GM18498 (cell line): Measurements from ENCODE around the gene DNLZ.

Experiments used
- ATAC-seq: cut with Tn5 transposase; IDR thresholded peaks from one replicate; pipeline ENCODE4 v1.9.1; 2021; ENCODE audit warnings: mild to moderate bottlenecking, moderate library complexity; ENCODE audit not compliant: unreplicated experiment

DNLZ gene

GRCh38 chr9:136377341-136378169, 14.0 kb upstream of the DNLZ start:
- ATAC-seq: no peak

DNA sequence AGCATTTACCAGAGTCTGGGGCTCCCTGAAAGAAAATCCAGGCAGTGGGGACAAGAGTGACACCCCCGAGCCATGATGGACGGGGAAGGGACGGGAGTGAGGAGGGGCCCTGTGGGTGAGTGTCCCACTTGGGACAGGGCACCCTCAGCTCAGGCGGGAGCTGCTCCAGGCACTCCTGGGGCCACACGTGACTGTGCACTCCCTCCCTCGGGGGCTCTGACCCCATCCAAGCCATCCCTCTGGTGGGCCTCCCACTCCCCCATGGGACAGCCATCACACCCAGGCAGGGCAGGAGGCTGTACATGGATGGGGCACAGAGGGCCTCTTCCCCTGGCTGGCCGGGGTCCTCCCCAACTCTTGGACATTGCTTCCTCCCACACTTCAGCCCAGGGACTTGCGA, 12.9 kb upstream of the DNLZ start:
- ATAC-seq: no peak

DNA sequence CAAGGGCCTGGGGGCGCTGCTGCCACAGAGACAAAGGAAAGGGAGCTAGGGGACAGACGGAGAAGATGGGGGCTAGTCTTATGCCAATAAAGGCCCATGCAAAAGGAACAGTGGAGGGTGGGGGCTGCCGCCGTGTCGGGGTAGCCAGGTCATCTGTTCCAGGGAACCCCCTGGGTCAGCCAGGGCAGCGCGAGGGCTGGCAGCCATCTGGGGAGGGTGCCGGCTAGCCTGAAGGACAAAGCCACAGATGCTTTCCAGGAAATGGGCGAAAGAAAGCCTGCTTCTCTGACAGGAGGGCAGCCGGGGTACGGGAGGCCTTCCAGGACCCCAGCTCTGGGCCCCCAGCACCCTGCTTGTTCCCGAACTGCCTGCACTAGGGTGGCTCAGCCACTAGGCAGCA, 11.6 kb upstream of the DNLZ start:
- ATAC-seq: no peak

DNA sequence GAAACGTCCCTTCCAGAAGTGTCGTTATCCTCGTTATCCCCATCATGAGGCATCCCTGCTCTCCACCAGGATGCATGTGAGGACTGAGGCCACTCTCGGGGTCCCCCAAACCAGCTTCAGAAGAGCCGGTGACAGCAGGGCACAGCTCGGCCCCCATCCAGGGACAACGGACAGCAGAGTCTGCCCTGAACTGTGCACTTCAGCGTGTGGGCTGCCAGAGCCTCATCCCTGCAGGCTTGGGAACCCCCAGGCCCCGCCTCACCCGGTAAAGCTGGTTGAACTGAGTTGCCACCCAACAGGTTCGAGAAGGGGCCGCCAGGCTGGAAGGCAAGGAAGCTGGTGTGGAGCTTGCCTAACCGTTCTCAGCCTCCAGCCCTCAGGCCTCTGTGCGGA, 10.6 kb upstream of the DNLZ start:
- ATAC-seq: no peak

DNA sequence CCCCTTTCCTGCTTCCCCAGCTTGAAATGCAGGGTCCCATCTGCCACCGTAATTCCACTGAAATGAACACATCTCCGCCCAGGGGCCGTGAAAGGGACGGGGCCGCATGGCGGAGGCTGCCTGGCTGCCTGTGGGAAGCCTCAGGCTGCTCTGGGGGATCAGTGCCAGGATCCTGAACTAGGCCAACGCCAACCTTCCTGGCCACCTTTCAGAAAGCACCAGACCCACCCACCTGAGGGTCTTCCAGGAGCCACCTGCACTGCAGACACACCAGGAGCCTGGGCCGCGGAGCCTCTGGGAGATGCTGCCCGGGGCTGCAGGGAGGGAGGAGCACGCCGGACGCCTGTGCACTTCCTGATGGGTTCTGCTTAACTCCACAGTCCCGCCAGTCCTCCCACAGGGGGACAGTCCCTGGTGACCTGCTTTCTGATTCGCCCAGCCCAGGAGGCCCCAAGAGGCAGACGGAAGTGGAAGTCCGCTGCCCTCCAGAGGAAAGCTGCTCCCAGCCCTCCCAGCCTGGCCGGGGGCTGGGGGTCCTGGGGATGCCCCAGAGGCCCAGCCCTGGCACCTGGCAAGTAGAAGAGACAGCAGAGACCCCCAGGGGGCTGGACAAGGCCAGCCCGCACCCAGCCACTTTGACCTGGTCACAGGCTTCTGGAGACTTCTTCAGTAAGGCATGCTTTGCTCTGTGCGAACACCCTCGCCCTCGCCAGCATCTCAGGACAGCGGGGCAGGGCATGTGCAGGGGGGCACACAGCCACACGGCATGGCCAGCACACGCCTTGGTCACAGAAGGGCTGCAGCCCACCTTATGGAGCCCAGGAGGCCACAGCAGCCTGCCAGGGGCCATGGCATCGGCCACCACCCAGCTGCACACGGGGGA, 10.0 kb upstream of the DNLZ start, which contains the start of gene CARD9:
Gene CARD9 (minus strand): TSS at position 370 of the 883 bp plus-strand sequence. CDS start 1,591 bp downstream, outside the sequence.
- ATAC-seq: no peak

DNA sequence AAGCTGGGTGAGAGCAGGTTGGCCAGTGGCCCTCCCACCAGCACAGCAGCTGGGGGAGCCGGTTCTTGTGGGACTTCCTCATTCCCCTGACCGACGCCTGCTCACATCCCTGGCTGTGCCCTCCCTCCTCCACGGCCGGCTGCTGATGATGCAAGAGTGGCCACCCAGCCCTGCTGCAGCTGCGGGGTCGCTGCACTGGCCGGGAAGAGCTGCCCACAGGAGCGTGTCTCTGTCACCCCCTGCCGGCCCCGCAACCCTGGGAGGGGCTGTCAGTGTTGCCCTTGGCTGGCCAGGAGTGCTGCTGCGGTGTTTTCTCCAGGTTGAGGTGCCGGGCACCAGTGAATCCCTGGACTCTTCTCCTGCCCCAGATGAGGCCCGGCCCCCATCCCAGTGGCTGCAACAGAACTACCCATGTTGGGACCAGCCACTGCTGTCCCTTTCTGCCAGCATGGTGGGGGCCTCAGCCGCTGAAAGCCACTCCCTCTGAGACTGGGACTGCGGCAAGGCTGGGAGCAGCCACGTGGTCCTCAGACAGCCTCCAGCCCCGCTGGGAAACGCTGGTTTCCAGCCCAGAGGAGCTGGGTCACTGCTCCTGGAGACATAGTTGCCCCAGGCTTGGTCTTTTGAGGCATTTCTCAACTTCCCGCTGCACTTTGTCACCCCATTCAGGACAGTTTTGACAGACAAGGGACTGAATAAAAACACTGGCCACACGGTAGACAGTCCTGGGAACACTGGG, 9.2 kb upstream of the DNLZ start:
- no peak for ATAC-seq

DNA sequence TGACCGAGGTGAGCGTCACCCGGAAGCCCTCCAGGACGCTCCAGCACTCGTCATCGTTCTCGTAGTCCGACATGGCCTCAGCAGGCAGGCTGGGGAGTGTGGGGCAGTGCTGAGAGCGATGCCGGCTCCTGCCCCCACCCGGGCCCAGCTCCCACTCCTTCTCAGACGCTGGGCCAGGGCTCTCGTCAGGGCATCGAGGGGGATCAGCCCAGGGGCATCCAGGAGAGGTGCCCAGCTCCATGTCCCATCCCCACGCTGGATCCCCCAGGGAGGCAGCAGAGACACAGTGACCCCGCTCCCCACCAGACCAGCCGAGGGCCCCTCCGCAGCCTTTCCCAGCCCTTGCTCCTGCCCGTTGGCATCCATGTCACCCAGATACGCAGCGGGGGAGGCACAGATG, 8.5 kb upstream of the DNLZ start:
- ATAC-seq: no peak

- ATAC-seq: no peak
These were observed 8.0 kb upstream of the DNLZ start for GRCh38 chr9:136371533-136371880.

- no peak for ATAC-seq
These were observed 7.4 kb upstream of the DNLZ start for GRCh38 chr9:136370687-136371532.

DNA sequence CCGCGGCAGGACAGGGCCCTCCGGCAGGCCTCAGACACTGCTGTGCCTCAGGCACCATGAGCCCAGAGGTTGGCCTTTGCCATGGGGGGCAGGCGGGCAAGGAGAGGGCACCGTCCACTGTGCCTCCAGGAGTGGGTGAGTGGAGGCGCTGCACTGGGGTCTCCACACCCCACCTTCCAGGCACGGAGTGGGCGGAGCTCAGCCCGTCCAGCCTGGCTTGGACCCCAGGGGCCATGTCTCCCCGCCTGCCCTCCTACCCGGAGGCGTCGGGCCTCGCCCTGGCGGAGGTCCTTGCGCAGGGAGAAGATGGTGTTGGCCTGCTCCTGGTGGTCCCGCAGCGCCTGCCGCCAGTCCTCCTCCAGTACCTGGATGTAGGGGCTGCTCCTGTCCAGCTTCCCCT, 6.5 kb upstream of the DNLZ start:
- ATAC-seq: no peak

DNA sequence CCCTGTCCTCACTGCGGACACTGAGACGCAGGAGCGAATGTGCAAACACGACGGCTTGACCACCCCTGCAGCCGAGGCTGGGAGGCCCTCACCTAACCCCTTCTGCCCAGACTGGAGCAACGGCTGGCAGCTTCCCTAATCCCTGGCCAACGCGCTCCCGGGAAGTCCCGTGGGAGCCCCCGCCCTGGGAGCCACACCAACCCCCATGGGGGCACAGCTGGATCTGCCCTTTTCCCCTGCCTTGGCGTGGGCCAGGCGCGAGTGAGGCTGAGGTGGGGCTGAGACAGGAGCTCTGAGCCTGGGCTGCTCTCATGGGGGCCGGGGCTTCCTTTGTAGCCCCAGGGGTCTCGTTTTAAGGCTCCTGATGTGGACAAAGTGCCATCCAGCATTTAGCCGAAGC, 4.6 kb upstream of the DNLZ start:
- no peak for ATAC-seq

- ATAC-seq: no peak
These were observed 4.0 kb upstream of the DNLZ start for GRCh38 chr9:136367296-136368145.

DNA sequence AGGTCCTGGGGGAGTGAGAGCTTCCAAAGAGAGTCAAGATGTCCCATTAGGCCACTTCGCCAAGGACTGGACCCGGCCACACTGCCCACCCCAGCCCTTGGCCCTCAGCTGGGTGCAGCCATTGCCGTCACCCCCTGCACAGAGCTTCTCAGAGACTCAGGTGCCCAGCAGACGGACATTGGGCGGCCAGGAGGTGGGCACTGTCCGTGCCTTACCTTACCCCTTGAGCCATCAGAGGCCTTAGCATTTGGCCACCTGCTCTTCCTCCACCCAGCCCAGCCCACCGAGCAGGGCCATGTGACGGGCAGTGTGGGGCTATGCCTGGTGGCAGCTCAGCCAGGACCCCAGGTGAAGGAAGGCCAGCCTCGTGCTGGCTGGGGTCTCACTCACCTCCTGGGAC, 3.3 kb upstream of the DNLZ start:
- no peak for ATAC-seq

DNA sequence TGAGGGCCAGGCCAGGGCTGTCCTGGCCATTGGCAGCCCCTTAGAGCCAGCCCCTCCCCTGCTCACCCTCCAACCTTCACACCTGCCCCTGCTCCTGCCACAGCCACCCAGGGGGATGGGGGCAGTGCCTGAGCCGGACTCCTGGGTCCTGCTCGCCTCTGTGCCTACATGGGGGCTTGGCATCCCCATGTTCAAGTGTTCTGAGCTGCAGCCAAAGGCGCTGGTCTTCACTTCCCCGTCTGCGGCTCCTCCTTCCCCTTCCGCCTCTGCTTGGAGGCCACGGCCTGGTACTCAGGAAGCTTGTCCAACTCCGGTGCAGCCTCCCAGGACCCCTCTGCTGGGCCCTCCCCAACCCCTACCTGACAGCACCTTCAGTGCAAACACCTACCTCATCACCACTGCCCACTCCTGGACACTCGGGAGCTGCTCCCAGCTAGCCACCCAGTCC, 2.3 kb upstream of the DNLZ start:
- no peak for ATAC-seq

DNA sequence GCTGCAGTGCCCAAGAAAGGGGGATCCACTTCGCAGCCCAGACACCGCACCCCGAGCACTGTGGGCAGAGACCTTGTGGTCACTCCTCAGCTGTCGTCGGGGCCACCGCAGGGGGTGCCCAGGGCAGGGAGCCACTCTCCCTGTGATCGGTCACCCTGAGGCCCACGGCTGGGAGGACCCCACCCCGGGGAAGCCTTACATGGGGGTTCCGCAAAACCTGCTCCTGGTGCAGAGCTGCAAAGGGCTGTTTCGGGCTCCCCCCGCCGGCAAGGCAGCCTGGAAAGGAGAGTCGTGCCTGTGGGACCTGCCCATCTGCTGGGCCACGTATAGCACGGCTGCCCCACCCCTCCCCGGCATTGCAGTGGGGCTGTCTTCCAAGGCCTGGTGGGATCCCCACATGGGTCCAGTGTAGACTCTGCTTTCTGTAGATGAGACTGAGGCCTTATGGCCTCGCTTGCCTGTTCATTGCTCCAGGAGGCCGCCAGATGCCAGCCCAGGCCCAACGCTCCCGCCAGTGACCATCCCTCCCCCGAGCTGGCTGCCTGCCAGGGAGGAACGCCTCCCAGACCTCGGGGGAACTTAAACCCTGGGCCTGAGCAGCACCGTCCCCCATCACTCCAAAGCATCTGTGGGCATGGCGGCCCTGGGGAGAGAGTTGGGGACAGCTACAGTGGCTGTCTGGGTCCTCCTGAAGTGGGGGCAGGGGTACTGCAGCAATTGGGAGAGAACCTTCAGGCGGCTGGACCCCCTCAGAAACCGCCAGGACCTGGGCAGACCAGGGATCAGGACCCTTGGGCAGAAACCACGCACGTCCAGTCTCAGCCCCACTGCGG, 1.6 kb upstream of the DNLZ start:
- no peak for ATAC-seq

DNA sequence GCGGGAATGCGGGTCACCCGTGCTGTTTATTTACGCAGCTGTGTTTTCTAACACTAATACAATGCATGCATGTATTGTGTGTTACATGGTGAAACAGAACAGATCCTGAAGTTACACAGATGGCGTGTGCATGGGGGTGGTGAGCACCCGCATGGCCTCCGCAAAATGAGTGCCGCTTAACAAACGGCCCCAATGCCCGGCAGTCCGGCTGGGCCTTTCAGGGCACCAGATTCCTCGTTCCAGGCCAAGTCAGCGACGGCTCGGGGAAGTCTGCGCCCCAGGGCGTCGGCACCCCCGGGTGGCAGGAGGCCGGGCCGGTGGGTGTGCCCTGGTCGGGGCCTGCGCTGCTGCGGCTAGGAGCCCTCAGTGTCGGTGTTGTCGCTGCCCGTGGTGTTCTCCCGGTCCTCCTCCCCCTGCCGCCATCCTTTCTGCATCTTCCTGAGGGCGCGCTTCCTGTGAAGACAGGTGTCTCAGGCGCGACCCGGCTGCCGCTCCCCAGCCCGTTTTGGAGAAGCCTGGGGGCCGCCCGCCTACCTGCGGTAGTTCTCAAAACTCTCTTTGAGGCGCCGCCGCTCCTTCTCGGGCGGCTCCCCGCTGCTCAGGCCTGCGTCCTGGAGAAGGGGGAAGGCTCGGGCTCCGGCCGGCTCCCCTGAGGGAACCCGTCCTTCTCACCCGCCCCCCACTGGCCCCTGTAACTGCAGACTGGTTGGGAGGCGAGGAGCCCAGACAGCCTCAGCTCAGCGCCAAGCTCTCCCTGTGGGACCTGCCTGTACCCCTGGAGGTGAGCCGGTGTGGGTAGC, 605 bp upstream of the DNLZ start:
- no peak for ATAC-seq

- no peak for ATAC-seq
These were observed 1.1 kb downstream of the DNLZ start for GRCh38 chr9:136362450-136362784.
